Hypothalamus (tissue), 51 donors: ENCODE measurements around the gene SNED1.

Experiments
- DNase-seq, 51 donors: peaks; one replicate each; lab custom pipeline; 2025; lab: John Stamatoyannopoulos, UW

Gene SNED1

DNA sequence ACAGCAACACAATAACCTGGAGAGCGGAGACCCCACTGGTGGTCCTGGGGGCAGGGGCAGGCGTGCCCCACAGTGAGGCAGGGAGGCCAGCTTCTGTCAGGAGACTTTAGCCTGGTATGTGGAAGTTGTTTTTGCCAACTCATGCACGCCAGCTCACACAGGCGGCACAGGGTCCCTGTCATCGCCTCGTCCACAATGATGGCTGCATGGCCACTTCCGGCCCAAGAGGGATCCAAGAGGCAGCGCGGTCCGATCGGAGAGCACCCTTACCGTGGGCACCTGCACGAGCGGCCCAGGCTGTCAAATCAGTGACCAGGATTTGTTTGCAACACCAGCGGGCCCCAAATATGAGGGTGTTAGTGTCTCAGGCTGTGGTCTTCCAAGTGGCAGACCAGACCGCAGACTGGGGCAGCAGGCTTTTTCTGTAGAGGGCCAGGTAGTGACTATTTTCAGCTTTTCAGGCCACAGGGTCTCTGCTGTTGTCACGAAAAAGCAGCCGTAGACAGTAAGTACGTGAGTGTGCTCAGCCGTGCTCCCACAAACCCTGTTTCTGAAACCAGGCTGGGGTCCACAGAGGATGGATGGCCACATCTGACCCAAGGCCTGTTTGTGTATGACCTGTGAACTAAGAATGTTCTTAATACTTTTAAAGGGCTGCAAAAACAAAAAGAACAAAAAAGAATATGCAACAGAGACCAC is 21.2 kb downstream of the SNED1 start:
- no peak for DNase-seq

GRCh38 chr2:241020201-241020600 is 21.8 kb downstream of the SNED1 start:
- no peak for DNase-seq

- no peak for DNase-seq
These were observed 22.3 kb downstream of the SNED1 start for GRCh38 chr2:241020629-241021190.

GRCh38 chr2:241025639-241026038 is 27.2 kb downstream of the SNED1 start:
- no peak for DNase-seq

- no peak for DNase-seq
These were observed 31.3 kb downstream of the SNED1 start for GRCh38 chr2:241029599-241030332.

GRCh38 chr2:241030333-241030680 is 31.9 kb downstream of the SNED1 start:
- no peak for DNase-seq

DNA sequence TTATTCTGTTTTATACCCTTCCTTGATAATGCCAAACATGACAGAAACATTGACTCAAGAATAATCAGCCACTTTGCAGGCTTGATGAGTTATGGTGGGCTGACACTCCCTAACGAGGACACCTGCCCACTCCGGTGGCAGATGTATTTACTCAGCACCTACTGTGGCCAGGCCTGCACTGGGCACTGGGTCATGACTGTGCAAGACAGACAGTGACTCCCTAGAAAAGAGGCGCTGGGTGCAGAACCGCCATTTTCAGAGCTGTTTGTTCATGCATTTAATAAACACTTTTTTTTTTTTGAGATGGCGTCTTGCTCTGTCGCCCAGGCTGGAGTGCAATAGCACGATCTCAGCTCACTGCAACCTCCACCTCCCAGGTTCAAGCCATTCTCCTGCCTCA is 32.5 kb downstream of the SNED1 start:
- DNase-seq, result no peak

DNA sequence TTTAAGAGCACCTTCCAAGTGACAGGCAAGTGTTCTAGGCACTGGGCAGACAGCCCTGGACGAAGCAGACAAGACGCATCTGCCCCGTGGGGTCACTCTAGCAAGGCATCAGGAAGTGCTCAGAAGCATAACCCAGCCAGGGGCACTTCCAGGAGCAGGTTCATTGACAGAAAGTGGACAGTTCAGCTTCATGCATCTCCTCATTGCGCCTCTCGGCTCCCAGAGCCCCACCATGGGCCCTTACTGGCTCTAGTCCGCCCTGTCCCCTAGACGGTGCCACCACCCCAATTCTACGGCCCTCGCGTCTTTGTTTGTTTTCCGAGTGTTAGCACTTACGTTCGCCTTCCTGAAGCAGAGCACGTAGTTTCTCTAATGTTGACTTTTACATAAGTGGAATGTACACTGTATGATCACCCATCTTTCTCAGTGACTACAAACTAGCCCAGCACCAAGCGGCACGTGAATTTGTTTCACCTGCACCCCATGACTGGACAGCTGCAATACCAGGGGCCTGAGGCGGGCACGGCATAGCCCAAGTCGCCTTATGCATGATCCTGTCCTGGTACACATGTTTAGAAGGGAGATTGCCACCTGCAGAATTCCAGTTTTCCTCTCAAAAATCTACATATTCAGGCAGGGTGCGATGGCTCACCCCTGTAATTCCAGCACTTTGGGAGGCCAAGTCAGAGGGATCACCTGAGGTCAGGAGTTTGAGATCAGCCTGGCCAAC is 33.2 kb downstream of the SNED1 start:
- DNase-seq, result no peak

- DNase-seq, result no peak
These were observed 35.0 kb downstream of the SNED1 start for GRCh38 chr2:241033336-241033987.

DNA sequence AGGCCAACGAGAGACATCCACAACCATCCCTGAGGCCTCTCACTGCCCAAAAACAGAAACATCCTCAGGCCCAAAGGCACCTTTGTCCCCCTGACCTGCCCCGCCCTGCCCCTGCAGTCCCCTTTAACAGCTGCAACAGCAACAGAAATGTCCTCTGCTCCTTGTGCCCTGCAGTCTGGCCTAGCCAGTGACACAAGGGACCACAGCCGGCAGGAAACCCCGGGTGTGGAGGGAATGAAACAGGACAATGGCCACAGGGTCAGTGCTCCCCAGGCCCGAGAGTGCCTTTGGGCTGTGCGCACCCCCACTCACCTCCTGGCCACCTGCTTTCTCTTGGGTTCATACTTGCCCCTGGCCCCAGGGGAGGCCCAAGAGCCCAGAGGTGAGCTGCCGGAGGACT is 35.6 kb downstream of the SNED1 start:
- DNase-seq, result no peak

- DNase-seq, result no peak
These were observed 36.2 kb downstream of the SNED1 start for GRCh38 chr2:241034490-241035141.

DNA sequence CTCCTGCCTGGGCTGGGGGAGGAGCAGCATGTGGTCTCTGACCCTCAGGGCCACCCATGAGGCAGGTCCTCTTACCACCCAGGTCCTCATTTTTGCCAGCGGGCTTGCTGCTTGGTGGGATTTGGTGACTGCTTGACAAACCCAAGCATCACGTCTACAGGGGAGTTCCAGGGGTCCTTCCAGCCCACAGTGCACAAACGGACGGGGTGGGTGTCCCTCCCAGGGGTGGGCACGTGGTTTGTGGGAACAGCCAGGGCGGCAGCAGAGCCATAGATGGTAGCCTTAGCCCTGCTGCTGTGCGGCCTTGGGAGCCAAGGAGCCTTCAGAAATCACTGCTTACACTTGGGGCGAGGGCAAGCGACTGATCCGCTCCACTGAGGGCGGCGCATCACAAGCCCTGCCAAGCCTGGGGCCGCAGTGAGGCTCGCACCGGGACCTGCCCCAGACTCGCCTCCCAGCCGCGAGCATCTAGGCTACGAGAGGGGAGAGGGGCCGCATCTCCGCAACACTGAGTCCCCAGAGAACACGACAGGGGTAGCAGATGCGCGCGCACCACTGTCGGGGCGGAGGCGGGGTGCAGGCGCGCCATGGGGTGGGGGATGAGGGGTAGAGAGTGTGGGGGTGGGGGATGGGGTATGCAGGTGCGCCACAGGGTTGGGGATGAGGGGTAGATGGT is 36.9 kb downstream of the SNED1 start:
- DNase-seq, result no peak

GRCh38 chr2:241035818-241036396 is 37.5 kb downstream of the SNED1 start:
- peak in 2 of 51 donors; percentile 22 to 53 for DNase-seq

DNA sequence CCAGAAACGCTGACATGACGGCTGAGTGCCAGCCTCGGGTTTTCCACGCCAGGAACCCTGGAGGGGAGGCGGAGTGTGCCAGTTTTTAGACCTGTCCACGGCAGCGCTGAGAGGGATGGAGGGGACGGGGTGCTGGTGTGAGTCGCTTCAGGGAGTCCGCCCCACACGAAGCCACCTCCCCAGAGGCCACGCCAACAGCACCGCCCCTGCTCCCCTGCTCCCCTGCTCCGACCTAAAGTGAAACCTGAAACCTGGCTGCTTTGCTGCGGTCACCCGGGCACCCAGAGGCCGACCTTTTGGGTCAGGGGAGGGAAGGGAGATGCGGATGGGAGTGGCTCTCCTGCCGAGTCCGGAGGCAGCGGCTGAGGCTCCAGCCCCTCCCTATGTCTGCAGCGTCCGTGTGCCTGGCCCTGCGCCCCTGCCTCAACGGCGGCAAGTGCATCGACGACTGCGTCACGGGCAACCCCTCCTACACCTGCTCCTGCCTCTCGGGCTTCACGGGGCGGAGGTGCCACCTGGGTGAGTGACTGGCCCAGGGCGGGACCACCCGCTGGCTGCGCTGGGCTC is 38.1 kb downstream of the SNED1 start:
- DNase-seq, result no peak

DNA sequence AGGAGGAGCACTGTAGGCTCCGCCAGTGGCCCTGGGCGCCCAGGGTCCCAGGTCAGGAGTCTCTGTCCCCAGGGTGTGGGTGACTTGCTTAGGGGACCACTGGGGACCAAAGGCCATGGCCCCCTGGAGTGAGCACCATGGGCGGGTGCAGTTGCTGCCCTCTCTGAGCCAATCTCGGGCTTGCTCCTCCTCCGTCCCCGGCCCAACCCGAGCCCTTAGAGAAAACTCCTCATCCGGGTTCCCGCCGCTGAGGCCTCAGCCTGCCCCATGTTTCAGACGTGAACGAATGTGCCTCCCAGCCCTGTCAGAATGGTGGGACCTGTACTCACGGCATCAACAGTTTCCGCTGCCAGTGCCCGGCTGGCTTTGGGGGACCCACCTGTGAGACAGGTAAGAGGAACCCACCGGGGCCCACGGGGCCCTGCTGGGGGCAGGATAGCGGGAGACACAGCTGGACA is 38.6 kb downstream of the SNED1 start:
- no peak for DNase-seq

- DNase-seq, result no peak
These were observed 39.1 kb downstream of the SNED1 start for GRCh38 chr2:241037498-241037897.

- no peak for DNase-seq
These were observed 40.2 kb downstream of the SNED1 start for GRCh38 chr2:241038374-241039180.

DNA sequence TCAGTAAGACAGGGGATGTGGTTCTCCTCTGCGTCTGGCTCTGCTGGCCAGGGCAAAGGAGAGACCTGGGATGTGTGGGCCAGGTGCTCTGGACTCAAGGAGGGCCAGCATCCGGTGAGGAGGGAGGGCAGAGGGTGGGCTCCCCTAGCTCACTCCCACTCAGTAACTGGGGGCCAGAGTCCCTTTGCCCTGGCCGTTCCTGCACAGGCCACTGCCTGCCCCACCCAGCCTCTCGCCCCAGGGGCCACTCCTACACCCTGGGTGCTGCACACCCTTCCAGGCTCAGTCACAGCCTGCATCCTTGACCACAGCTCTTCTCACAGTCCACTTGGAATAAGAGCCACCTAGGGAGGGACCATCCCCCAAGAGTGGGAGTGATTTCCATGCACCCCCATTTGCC is 41.0 kb downstream of the SNED1 start:
- DNase-seq, result no peak
